HG03280 (cell line): ENCODE data around the gene MIPEP.
A peak's percentile ranks its signal among the peaks of the same experiment; 100 is the strongest.
"Not testable (repeated sequence)": the region's sequence is repeated elsewhere in the genome, so short reads cannot be mapped to it uniquely, and the experiment has no call there.

ENCODE experiments used
- ATAC-seq: cut with Tn5 transposase; IDR thresholded peaks from one replicate; pipeline ENCODE4 v1.9.1; 2021; ENCODE audit warnings: mild to moderate bottlenecking, moderate library complexity; ENCODE audit not compliant: unreplicated experiment

Gene MIPEP

DNA sequence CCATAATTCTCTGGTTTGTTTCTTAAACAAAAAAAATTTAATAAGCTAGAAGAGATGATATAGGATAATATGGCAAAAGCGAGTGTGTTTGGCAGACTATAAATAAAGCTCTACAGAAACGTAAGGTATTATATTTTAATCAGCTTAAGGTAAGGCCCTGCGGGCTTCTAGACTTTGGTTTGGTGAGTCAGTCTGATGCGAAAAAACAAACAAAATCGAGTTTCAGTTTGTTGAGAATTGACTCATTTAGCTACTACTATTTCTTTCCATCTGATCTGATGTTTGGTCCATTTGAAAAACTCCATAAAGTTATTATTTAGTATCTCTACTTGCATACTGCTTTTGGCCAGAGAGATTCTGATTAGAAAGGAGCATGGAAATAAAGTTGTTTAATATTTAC lies 138.0 kb downstream of the MIPEP start:
- ATAC-seq, result peak; percentile 43

- ATAC-seq, result no peak
These were observed 138.6 kb downstream of the MIPEP start for GRCh38 chr13:23750383-23751121.

GRCh38 chr13:23749288-23749873 lies 139.8 kb downstream of the MIPEP start:
- ATAC-seq, result no peak

DNA sequence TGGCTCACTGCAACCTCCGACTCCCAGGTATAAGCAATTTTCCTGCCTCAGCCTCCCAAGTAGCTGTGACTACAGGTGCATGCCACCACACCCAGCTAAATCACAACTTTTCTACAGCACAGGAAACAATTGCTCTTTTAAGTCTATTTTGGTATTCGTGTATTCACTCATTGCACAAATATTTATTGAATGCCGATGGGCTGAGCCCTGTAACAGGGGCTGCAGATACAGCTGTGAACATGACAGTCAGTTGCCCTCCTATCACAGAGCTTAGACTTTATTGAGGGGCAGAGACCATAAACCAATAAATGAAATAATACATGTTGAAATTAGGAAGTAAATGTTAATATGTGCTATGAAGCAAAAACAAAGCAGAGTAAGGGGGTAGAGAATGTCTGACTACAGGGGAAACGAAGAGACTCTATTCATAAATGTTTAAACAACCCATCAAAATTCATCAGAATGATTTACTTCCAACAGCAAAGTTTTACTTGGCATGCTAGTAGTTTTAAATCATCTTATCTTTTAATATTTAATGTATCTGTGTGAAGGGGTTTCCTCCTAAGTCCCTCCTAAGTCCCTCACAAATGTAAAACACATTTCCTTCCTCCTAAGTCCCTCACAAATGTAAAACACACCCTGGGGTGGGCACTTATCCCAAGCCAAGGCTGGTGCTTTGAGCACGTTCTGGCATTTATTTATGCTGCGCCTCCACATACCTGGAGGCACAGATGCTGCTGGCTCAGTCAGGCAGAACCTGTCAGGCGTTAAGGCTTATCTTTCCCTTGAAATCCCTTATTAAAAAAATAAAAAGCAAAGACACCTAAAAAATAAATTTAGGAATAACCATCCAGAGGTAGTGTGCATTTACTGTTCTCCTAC lies 140.8 kb downstream of the MIPEP start:
- ATAC-seq, result no peak

- ATAC-seq, result not testable (repeated sequence)
These were observed 143.1 kb downstream of the MIPEP start for GRCh38 chr13:23746141-23746540.

- no peak for ATAC-seq
These were observed 144.9 kb downstream of the MIPEP start for GRCh38 chr13:23744315-23744714.

- ATAC-seq, result no peak
These were observed 145.7 kb downstream of the MIPEP start for GRCh38 chr13:23743278-23744076.

GRCh38 chr13:23741879-23742510 lies 147.2 kb downstream of the MIPEP start:
- no peak for ATAC-seq

- no peak for ATAC-seq
These were observed 149.2 kb downstream of the MIPEP start for GRCh38 chr13:23740002-23740401.

GRCh38 chr13:23739596-23739995 lies 149.6 kb downstream of the MIPEP start:
- ATAC-seq, result no peak

DNA sequence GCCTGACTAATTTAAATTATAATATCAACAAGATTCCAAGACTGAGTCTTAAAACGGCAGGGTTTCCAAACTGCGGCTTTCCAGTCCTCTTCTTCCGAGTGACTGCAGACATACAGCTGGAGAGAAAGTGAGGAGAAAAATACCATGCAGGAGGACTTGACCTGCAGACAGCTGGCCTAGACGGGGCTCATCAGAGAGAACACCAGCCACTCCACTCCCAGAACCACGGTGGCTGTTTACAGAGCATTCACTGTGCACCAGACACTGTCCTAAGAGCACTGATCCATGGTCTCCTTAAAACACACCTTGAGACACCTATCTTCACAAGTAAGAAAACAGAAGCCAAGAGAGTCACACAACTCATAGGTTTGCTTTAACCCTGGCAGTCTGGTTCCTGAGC lies 152.7 kb downstream of the MIPEP start:
- ATAC-seq, result no peak

DNA sequence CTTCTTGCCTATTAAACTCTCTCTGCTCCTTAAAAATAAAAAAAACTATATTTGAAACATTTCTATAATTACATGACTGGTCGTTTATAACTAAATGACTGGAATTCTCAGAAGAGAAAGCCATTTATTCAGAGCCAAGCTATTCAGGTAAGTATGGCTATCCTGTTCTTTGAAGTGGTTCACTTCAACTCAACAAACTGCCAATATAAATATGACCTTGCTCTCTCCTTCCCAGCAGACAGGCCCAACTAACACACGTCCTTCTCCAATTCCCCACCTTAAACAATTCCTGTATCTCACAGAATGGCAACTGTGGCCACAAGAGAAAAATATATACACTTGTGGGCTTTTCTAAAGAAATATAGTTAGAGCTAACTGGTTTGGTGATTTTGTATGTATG lies 153.9 kb downstream of the MIPEP start:
- no peak for ATAC-seq

GRCh38 chr13:23731709-23732108 lies 157.5 kb downstream of the MIPEP start:
- no peak for ATAC-seq

GRCh38 chr13:23730251-23730650 lies 158.9 kb downstream of the MIPEP start:
- no peak for ATAC-seq

- no peak for ATAC-seq
These were observed 159.7 kb downstream of the MIPEP start for GRCh38 chr13:23729531-23729930.

GRCh38 chr13:23728807-23729206 lies 160.4 kb downstream of the MIPEP start:
- no peak for ATAC-seq

DNA sequence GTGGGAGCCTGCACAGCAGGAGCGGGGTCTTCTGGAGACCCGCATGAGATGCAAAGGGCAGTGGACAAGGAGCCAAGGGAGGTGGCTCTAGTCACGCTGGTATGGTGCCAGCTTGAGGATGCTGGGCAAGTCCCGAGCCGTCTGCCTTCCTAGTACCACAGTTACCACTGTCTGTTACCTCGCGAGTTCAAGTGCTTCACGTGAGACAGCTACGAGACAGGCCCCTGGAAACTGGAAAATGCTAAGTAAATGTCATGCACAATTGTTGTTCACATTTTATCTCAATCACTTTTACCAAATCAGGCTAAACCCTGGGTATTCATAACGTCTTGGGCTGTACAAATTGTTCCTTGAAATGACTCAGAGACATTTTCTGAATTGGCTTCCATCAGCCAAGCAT lies 163.3 kb downstream of the MIPEP start:
- ATAC-seq, result no peak

- ATAC-seq, result no peak
These were observed 164.8 kb downstream of the MIPEP start for GRCh38 chr13:23724196-23724970.

- no peak for ATAC-seq
These were observed 165.7 kb downstream of the MIPEP start for GRCh38 chr13:23723471-23723870.
